HepG2 (cell line): ENCODE measurements around the gene PLA2G7. TPM values are rescaled to one million over a fixed set of nuclear protein-coding genes. Genes with fewer than 3 reads are reported as not detected.

Experiments used
- ATAC-seq: fragments of 200-7000 bp; cut with Tn5 transposase; 3 replicates; pipeline ENCODE4 v1.9.1; 2020; ENCODE audit warnings: mild to moderate bottlenecking, moderate library complexity
- BruUV-seq: library from RNA; stranded (reverse); fragments of 400-500 nt; replicated peaks from 2 replicates; lab custom pipeline; 2021; lab: Mats Ljungman, UMichigan
- CTCF ChIA-PET: fragments of 300-600 bp; formaldehyde crosslinking; extraction: SDS; loops from one replicate; lab custom pipeline; 2021; ENCODE audit warnings: low total read pairs, inconsistent platforms, low intra/inter-chr PET ratio; lab: Yijun Ruan, JAX
- POLR2A ChIA-PET: fragments of 350-600 bp; sonication (Branson Sonifier 250); formaldehyde crosslinking; loops from one replicate; lab custom pipeline; 2020; ENCODE audit warnings: antibody characterized with exemption, inconsistent platforms; lab: Yijun Ruan, JAX
- DNase-seq: peaks from one replicate; pipeline ENCODE4 v3.0.0-alpha.2; 2015; ENCODE audit warnings: low spot score
- FAIRE-seq: peaks from 3 replicates; lab custom pipeline; 2011; peaks lifted over from hg19 to GRCh38; lab: Jason Lieb, UNC
- H2AFZ ChIP-seq: one replicate; pipeline ENCODE4 v1.6.1; 2011; ENCODE audit warnings: low read length, inconsistent platforms
- H3K27ac ChIP-seq: fragments of 300-600 bp; 3 replicates; pipeline ENCODE4 v1.8.0; 2011; ENCODE audit warnings: mixed run types, mild to moderate bottlenecking, mixed read lengths, low read length, inconsistent platforms; ENCODE audit not compliant: insufficient read depth; ENCODE audit errors: extremely low read length
- H3K27me3 ChIP-seq, 2 experiments: fragments of 200-600 bp in 1 of 2; 2 replicates in 1 of 2; 3 replicates in 1 of 2; pipeline versions ENCODE4 v1.6.0 to v1.8.0; 2011; ENCODE audit warnings: low read length in 2 of 2, mild to moderate bottlenecking in 2 of 2, moderate library complexity in 2 of 2, inconsistent platforms in 1 of 2; ENCODE audit not compliant: insufficient read depth in 2 of 2, control insufficient read depth in 1 of 2
- H3K36me3 ChIP-seq, 2 experiments: fragments of 200-600 bp in 1 of 2; replicated peaks in 1 of 2; 2 replicates in 1 of 2; 3 replicates in 1 of 2; pipeline versions ENCODE4 v1.5.1 to v1.8.0; 2011; ENCODE audit warnings: low read length in 2 of 2, inconsistent platforms in 1 of 2; ENCODE audit not compliant: insufficient read depth in 2 of 2, control insufficient read depth in 1 of 2
- H3K4me1 ChIP-seq: 2 replicates; pipeline ENCODE4 v1.5.1; 2012; ENCODE audit warnings: low read length, inconsistent platforms; ENCODE audit not compliant: insufficient read depth
- H3K4me2 ChIP-seq: 2 replicates; pipeline ENCODE4 v1.6.0; 2011; ENCODE audit warnings: low read depth, low read length, inconsistent platforms
- H3K4me3 ChIP-seq, 3 experiments: fragments of 200-600 bp in 1 of 3; sonication (generic), shearing (Covaris generic) in 1 of 3; replicated peaks in 1 of 3; 2 replicates each; pipeline ENCODE4 v1.5.1; 2011 to 2016; ENCODE audit warnings: low read length in 3 of 3, inconsistent platforms in 2 of 3, low read depth in 2 of 3, mild to moderate bottlenecking in 2 of 3, control low read depth in 1 of 3, mixed read lengths in 1 of 3; ENCODE audit not compliant: insufficient read depth in 1 of 3
- H3K79me2 ChIP-seq: one replicate; pipeline ENCODE4 v1.6.1; 2011; ENCODE audit warnings: low read length, inconsistent platforms; ENCODE audit not compliant: insufficient read depth
- H3K9ac ChIP-seq: 2 replicates; pipeline ENCODE4 v1.6.0; 2011; ENCODE audit warnings: mild to moderate bottlenecking, low read depth, low read length, inconsistent platforms; ENCODE audit not compliant: insufficient read depth
- H3K9me3 ChIP-seq: 2 replicates; pipeline ENCODE4 v1.5.1; 2012; ENCODE audit warnings: mild to moderate bottlenecking, low read length
- H4K20me1 ChIP-seq: 2 replicates; pipeline ENCODE4 v1.6.0; 2011; ENCODE audit warnings: inconsistent platforms, mild to moderate bottlenecking, low read length, moderate library complexity; ENCODE audit not compliant: insufficient read depth
- HNF4G ChIP-seq, 2 experiments: sonication (generic) in 1 of 2; formaldehyde crosslinking in 1 of 2; IDR thresholded peaks; 2 replicates each; pipeline versions ENCODE4 v1.4.0 to v1.6.1; 2011 to 2020; ENCODE audit warnings: borderline replicate concordance in 2 of 2, low read depth in 2 of 2, mild to moderate bottlenecking in 2 of 2, low read length in 1 of 2, missing genetic modification reagents in 1 of 2, moderate library complexity in 1 of 2
- MYNN ChIP-seq: sonication (generic); formaldehyde crosslinking; IDR thresholded peaks from 2 replicates; pipeline ENCODE4 v1.4.0; 2020; ENCODE audit warnings: mild to moderate bottlenecking, low read depth, missing genetic modification reagents
- NFYB ChIP-seq: sonication (generic); formaldehyde crosslinking; IDR thresholded peaks from 2 replicates; pipeline ENCODE4 v1.4.0; 2020; ENCODE audit warnings: missing genetic modification reagents
- TAF15 ChIP-seq: fragments of 200-400 bp; formaldehyde crosslinking; IDR thresholded peaks from one replicate; pipeline ENCODE4 v1.6.1; 2018; ENCODE audit warnings: mild to moderate bottlenecking, low read depth, low read length; ENCODE audit not compliant: poor library complexity, severe bottlenecking
- ZNF619 ChIP-seq: sonication (generic); formaldehyde crosslinking; IDR thresholded peaks from 2 replicates; pipeline ENCODE4 v1.4.0; 2020; ENCODE audit warnings: mild to moderate bottlenecking, missing genetic modification reagents
- WGBS: methylation state at CpG from one replicate; pipeline ENCODE4 v1.1.6; 2017; ENCODE audit warnings: low lambda C conversion rate; 5-methylcytosine and 5-hydroxymethylcytosine counted together
- in situ Hi-C: cut with HindIII; loops from 2 replicates; pipeline ENCODE4 v1.10.0; 2017; ENCODE audit warnings: low pct_unique_long_range_greater_than_20kb; ENCODE audit not compliant: extremely low pct_ligation_motif_present
- intact Hi-C: fragments of 100-400 bp; cut with micrococcal nuclease; formaldehyde crosslinking; loops from one replicate; pipeline ENCODE4 v1.10.0; 2022; ENCODE audit not compliant: unreplicated experiment
- polyA plus RNA-seq, 8 experiments: library from polyadenylated mRNA; depleted of rRNA in 3 of 8; stranded (reverse) in 7 of 8; unstranded in 1 of 8; fragments of >200 nt; fragmentation: Illumina TruSeq in 4 of 8; extraction: Trizol in 4 of 8; gene quantifications; 2 replicates each; pipeline versions ENCODE4 v1.2.1 to v1.2.3, GENCODE V29; 2011 to 2016; ENCODE audit warnings: low read depth in 4 of 8, missing spikeins in 1 of 8, mixed read lengths in 1 of 8; ENCODE audit not compliant: insufficient read depth in 1 of 8
- total RNA-seq, 5 experiments: library from RNA; depleted of rRNA; stranded (reverse); fragments of >200 nt; fragmentation: Illumina TruSeq; extraction: Trizol; gene quantifications; 2 replicates each; pipeline ENCODE4 v1.2.3, GENCODE V29; 2016; ENCODE audit warnings: low read depth in 1 of 5
- TF ChIP-seq, protein P1 (sequence below), 2 experiments: IDR thresholded peaks; 2 replicates each; pipeline ENCODE4 v1.6.1; 2011 to 2012; ENCODE audit warnings: low read length in 2 of 2, borderline replicate concordance in 1 of 2, low read depth in 1 of 2, mild to moderate bottlenecking in 1 of 2, moderate library complexity in 1 of 2
- TF ChIP-seq, protein P2 (sequence below): sonication (generic); formaldehyde crosslinking; IDR thresholded peaks from 2 replicates; pipeline ENCODE4 v1.5.1; 2020; ENCODE audit warnings: missing genetic modification reagents, mild to moderate bottlenecking, borderline replicate concordance
- TF ChIP-seq, protein P3 (sequence below), 2 experiments: fragments of 450-650 bp in 1 of 2; sonication (generic) in 1 of 2; formaldehyde crosslinking in 1 of 2; IDR thresholded peaks; 2 replicates each; pipeline versions ENCODE4 v1.6.1 to v1.8.0; 2016 to 2022; ENCODE audit warnings: antibody characterized with exemption in 1 of 2, mild to moderate bottlenecking in 1 of 2, missing genetic modification reagents in 1 of 2

The PLA2G7 gene
- total and polyA plus RNA-seq, 2 of the 13 experiments (the other 11 are each of a cell fraction or from before 2014, with no cell fraction given): not detected

DNA sequence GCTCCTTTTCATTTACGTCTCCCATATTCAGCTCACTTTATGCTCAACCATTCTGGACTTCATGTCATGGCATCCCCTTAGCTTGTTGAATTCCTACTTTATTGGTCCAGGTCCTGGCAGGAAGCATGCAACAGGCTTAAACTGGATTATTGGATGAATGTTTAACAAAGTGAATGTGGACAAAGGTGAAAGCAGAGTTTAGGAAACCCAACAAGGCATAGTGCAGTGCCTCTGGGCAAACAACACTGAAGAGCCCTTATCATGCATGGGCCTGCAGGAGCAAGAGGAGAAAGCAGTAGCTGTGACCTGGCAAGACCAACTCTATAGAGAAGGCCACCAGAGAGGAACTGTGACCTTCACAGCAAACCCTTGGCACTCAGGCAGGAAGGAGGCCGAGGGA is 6.3 kb upstream of the PLA2G7 start:
- Histone ChIP-seq H2AFZ (no peak overlapping the region), H3K9me3 (no peaks in the 10 kb centered on the region), H3K4me3 (no peak overlapping the region), H3K79me2 (no peaks in the 10 kb centered on the region), H3K27me3 (peaks cover 0 to 8% of the 10 kb centered on the region in 2 experiments; a peak in 3 of 5 replicates), H3K4me1 (no peaks in the 10 kb centered on the region), H4K20me1 (no peaks in the 10 kb centered on the region), H3K27ac (no peak overlapping the region), H3K36me3 (no peaks in the 10 kb centered on the region), H3K4me2 (no peak overlapping the region), H3K9ac (no peak overlapping the region)
- no TSS peak for BruUV-seq
- ATAC-seq: no peak
- intact Hi-C loops (no loop called here), in situ Hi-C loops (no loop called here)
- peak; percentile 12 for FAIRE-seq
- no peak for DNase-seq
- no peak for TF ChIP-seq ZNF619
- no peak for TF ChIP-seq NFYB (CRISPR knock-in tag)
- no peak for TF ChIP-seq HNF4G (IDR thresholded peaks at IDR 0.05; ENCODE audit: borderline replicate concordance, low read depth, low read length)
- TF ChIP-seq HNF4G (CRISPR knock-in tag; IDR thresholded peaks at IDR 0.05; ENCODE audit: borderline replicate concordance, low read depth): no peak
- TF ChIP-seq, protein P1, sequence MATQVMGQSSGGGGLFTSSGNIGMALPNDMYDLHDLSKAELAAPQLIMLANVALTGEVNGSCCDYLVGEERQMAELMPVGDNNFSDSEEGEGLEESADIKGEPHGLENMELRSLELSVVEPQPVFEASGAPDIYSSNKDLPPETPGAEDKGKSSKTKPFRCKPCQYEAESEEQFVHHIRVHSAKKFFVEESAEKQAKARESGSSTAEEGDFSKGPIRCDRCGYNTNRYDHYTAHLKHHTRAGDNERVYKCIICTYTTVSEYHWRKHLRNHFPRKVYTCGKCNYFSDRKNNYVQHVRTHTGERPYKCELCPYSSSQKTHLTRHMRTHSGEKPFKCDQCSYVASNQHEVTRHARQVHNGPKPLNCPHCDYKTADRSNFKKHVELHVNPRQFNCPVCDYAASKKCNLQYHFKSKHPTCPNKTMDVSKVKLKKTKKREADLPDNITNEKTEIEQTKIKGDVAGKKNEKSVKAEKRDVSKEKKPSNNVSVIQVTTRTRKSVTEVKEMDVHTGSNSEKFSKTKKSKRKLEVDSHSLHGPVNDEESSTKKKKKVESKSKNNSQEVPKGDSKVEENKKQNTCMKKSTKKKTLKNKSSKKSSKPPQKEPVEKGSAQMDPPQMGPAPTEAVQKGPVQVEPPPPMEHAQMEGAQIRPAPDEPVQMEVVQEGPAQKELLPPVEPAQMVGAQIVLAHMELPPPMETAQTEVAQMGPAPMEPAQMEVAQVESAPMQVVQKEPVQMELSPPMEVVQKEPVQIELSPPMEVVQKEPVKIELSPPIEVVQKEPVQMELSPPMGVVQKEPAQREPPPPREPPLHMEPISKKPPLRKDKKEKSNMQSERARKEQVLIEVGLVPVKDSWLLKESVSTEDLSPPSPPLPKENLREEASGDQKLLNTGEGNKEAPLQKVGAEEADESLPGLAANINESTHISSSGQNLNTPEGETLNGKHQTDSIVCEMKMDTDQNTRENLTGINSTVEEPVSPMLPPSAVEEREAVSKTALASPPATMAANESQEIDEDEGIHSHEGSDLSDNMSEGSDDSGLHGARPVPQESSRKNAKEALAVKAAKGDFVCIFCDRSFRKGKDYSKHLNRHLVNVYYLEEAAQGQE (IDR thresholded peaks at IDR 0.05; ENCODE audit: borderline replicate concordance in 1 of 2, low read depth in 1 of 2, low read length in 2 of 2): no peak
- TF ChIP-seq MYNN (CRISPR knock-in tag): no peak
- TF ChIP-seq, protein P2, sequence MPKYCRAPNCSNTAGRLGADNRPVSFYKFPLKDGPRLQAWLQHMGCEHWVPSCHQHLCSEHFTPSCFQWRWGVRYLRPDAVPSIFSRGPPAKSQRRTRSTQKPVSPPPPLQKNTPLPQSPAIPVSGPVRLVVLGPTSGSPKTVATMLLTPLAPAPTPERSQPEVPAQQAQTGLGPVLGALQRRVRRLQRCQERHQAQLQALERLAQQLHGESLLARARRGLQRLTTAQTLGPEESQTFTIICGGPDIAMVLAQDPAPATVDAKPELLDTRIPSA (CRISPR knock-in tag): no peak
- TF ChIP-seq, protein P3, sequence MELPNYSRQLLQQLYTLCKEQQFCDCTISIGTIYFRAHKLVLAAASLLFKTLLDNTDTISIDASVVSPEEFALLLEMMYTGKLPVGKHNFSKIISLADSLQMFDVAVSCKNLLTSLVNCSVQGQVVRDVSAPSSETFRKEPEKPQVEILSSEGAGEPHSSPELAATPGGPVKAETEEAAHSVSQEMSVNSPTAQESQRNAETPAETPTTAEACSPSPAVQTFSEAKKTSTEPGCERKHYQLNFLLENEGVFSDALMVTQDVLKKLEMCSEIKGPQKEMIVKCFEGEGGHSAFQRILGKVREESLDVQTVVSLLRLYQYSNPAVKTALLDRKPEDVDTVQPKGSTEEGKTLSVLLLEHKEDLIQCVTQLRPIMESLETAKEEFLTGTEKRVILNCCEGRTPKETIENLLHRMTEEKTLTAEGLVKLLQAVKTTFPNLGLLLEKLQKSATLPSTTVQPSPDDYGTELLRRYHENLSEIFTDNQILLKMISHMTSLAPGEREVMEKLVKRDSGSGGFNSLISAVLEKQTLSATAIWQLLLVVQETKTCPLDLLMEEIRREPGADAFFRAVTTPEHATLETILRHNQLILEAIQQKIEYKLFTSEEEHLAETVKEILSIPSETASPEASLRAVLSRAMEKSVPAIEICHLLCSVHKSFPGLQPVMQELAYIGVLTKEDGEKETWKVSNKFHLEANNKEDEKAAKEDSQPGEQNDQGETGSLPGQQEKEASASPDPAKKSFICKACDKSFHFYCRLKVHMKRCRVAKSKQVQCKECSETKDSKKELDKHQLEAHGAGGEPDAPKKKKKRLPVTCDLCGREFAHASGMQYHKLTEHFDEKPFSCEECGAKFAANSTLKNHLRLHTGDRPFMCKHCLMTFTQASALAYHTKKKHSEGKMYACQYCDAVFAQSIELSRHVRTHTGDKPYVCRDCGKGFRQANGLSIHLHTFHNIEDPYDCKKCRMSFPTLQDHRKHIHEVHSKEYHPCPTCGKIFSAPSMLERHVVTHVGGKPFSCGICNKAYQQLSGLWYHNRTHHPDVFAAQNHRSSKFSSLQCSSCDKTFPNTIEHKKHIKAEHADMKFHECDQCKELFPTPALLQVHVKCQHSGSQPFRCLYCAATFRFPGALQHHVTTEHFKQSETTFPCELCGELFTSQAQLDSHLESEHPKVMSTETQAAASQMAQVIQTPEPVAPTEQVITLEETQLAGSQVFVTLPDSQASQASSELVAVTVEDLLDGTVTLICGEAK (IDR thresholded peaks at IDR 0.05): no peak
- TF ChIP-seq, protein P3 (CRISPR knock-in tag; IDR thresholded peaks at IDR 0.05): 0 out of 2 replicates have a peak, but pooled peaks have one; percentile 32
- TF ChIP-seq TAF15: no peak
- ChIA-PET CTCF (no interaction called here), POLR2A (no interaction called here)
- WGBS: 22% methylated on average over 2 of the region's 2 CpGs
